ENCODE results near the gene IFT172. TPM values are rescaled to one million over a fixed set of nuclear protein-coding genes. Genes with fewer than 3 reads are reported as not detected.

The IFT172 gene
- total and polyA plus RNA-seq, 2 donors (not counting 3 experiments of a cell fraction or from before 2014, with no cell fraction given) = 29.4 to 34.1 TPM

GRCh38 chr2:27398962-27399361 lies 90.6 kb downstream of the IFT172 start:
- CTCF ChIA-PET = interaction anchor here (1.5 kb wide), 1 partner anchor 9 kb away, joined by 4 read pairs; no protein-coding TSS in a partner anchor
- no TSS peak for BruUV-seq (replicated peaks)
- FAIRE-seq = no peak
- TF ChIP-seq CTCF (IDR thresholded peaks at IDR 0.05; ENCODE audit: extremely low read depth in 1 of 2, insufficient read depth in 1 of 2, low read depth in 1 of 2, low read length in 2 of 2) (no peak), MAX (IDR thresholded peaks at IDR 0.05; ENCODE audit: insufficient read depth, insufficient read length) (no peak), MYC (IDR thresholded peaks at IDR 0.05; ENCODE audit: low read depth, low read length) (no peak), FOS (IDR thresholded peaks at IDR 0.05; ENCODE audit: borderline replicate concordance, insufficient read depth, low read length) (no peak), GATA2 (IDR thresholded peaks at IDR 0.05; ENCODE audit: insufficient read depth, insufficient read length, low read depth, low read length) (no peak), POLR2A (IDR thresholded peaks at IDR 0.05; ENCODE audit: low read depth, low read length) (no peak), JUN (IDR thresholded peaks at IDR 0.05; ENCODE audit: borderline replicate concordance, insufficient read depth, insufficient read length, low read depth) (no peak), POLR2AphosphoS5 (IDR thresholded peaks at IDR 0.05; ENCODE audit: insufficient read depth, low read depth, low read length) (no peak), EZH2 (IDR thresholded peaks at IDR 0.05; ENCODE audit: borderline replicate concordance, low read depth, low read length, severe bottlenecking) (no peak)
- DNase-seq (ENCODE audit: low read depth, low spot score) = no peak
- Histone ChIP-seq H3K4me3 (replicated peaks in 1 of 3; ENCODE audit: insufficient read depth in 1 of 3, low read depth in 1 of 3, low read length in 3 of 3) (no peak overlapping the region), H3K4me1 (ENCODE audit: control insufficient read depth, extremely low read depth, insufficient read depth, low read length) (no peaks in the 10 kb centered on the region), H3K9ac (replicated peaks; ENCODE audit: extremely low read depth, insufficient read depth, low read length) (no peak overlapping the region), H3K9me1 (replicated peaks; ENCODE audit: control insufficient read depth, extremely low read depth, insufficient read depth, low read length) (no peaks in the 10 kb centered on the region), H3K4me2 (ENCODE audit: insufficient read depth, low read length) (no peak overlapping the region), H4K20me1 (replicated peaks; ENCODE audit: control insufficient read depth, extremely low read depth, insufficient read depth, low read length) (peaks cover 8% of the 10 kb centered on the region), H3K36me3 (ENCODE audit: control insufficient read depth in 2 of 2, extremely low read depth in 1 of 2, insufficient read depth in 2 of 2, low read length in 2 of 2) (peaks cover 0 to 4% of the 10 kb centered on the region in 2 experiments), H3K27me3 (ENCODE audit: control insufficient read depth in 2 of 2, insufficient read depth in 2 of 2, low read length in 2 of 2) (no peaks in the 10 kb centered on the region), H3K79me2 (ENCODE audit: control insufficient read depth, insufficient read depth, low read length) (peaks cover 97% of the 10 kb centered on the region), H3K27ac (ENCODE audit: insufficient read depth, low read depth, low read length) (no peak overlapping the region), H3K9me3 (replicated peaks; ENCODE audit: control insufficient read depth, insufficient read depth, low read length) (no peaks in the 10 kb centered on the region), H2AFZ (ENCODE audit: low read depth, low read length) (no peak overlapping the region)
- dilution Hi-C loops (cut with MboI; ENCODE audit: extremely low pct_ligation_motif_present, low sequenced_read_pairs) (no loop called here), intact Hi-C loops (cut with micrococcal nuclease) (no loop called here)
- POLR2A ChIA-PET = no interaction called here

Small RNA genes lying within 50 kb of the gene (small RNA-seq; reads per million reads assigned to genes)
- gene RNU6-986P (ENCODE audit: insufficient read depth, insufficient read length, low read depth, low replicate concordance) = not detected

Other genes starting within 250 kb of the IFT172 start
- gene SLC30A3, start 226.7 kb downstream of the IFT172 start, total RNA-seq = 9.2 and 16.7 TPM in 2 replicates
- gene SLC30A3, start 226.7 kb downstream of the IFT172 start, polyA plus RNA-seq = 63.9 and 79.9 TPM in 2 replicates
- gene DNAJC5G, start 214.3 kb downstream of the IFT172 start, total RNA-seq = 0.16 and 0.77 TPM in 2 replicates
- gene DNAJC5G, start 214.3 kb downstream of the IFT172 start, polyA plus RNA-seq = 1.4 and 1.7 TPM in 2 replicates
- 0.42 and 0.51 TPM in 2 replicates for gene TRIM54, start 207.3 kb downstream of the IFT172 start, total RNA-seq
- gene TRIM54, start 207.3 kb downstream of the IFT172 start, polyA plus RNA-seq = 1.6 and 1.7 TPM in 2 replicates
- gene UCN, start 181.3 kb downstream of the IFT172 start, total RNA-seq = 0.75 TPM in 1 of 2 replicates, not detected in the other
- 1.2 and 1.6 TPM in 2 replicates for gene UCN, start 181.3 kb downstream of the IFT172 start, polyA plus RNA-seq
- 66.5 and 74.7 TPM in 2 replicates for gene MPV17, start 166.6 kb downstream of the IFT172 start, total RNA-seq
- gene MPV17, start 166.6 kb downstream of the IFT172 start, polyA plus RNA-seq = 260 and 267 TPM in 2 replicates
- 57.4 and 63.2 TPM in 2 replicates for gene GTF3C2, start 133.0 kb downstream of the IFT172 start, total RNA-seq
- gene GTF3C2, start 133.0 kb downstream of the IFT172 start, polyA plus RNA-seq = 59.7 and 68.3 TPM in 2 replicates
- gene EIF2B4, start 119.4 kb downstream of the IFT172 start, total RNA-seq = 43.7 and 48.9 TPM in 2 replicates
- gene EIF2B4, start 119.4 kb downstream of the IFT172 start, polyA plus RNA-seq = 63.2 and 66.5 TPM in 2 replicates
- gene SNX17, start 119.1 kb downstream of the IFT172 start, total RNA-seq = 86.5 and 103 TPM in 2 replicates
- gene SNX17, start 119.1 kb downstream of the IFT172 start, polyA plus RNA-seq = 127 and 130 TPM in 2 replicates
- 19.0 and 20.7 TPM in 2 replicates for gene ZNF513, start 109.0 kb downstream of the IFT172 start, total RNA-seq
- gene ZNF513, start 109.0 kb downstream of the IFT172 start, polyA plus RNA-seq = 30.6 and 43.2 TPM in 2 replicates
- 131 and 135 TPM in 2 replicates for gene PPM1G, start 80.2 kb downstream of the IFT172 start, total RNA-seq
- gene PPM1G, start 80.2 kb downstream of the IFT172 start, polyA plus RNA-seq = 38.3 and 48.1 TPM in 2 replicates
- gene NRBP1, start 61.1 kb downstream of the IFT172 start, total RNA-seq = 118 and 130 TPM in 2 replicates
- 169 and 190 TPM in 2 replicates for gene NRBP1, start 61.1 kb downstream of the IFT172 start, polyA plus RNA-seq
- gene KRTCAP3, start 47.4 kb downstream of the IFT172 start, total RNA-seq = 4.0 and 4.6 TPM in 2 replicates
- gene KRTCAP3, start 47.4 kb downstream of the IFT172 start, polyA plus RNA-seq = 2.1 and 2.2 TPM in 2 replicates
- gene FNDC4, start 5.5 kb upstream of the IFT172 start, total RNA-seq = 15.5 and 20.0 TPM in 2 replicates
- 19.0 and 22.3 TPM in 2 replicates for gene FNDC4, start 5.5 kb upstream of the IFT172 start, polyA plus RNA-seq
- gene GCKR, start 7.1 kb upstream of the IFT172 start, total RNA-seq = 0.27 and 1.2 TPM in 2 replicates
- gene GCKR, start 7.1 kb upstream of the IFT172 start, polyA plus RNA-seq = 0.33 and 0.52 TPM in 2 replicates
- 28.0 and 37.0 TPM in 2 replicates for gene ZNF512, start 93.3 kb upstream of the IFT172 start, total RNA-seq
- gene ZNF512, start 93.3 kb upstream of the IFT172 start, polyA plus RNA-seq = 13.1 and 17.8 TPM in 2 replicates
- 1.7 and 3.3 TPM in 2 replicates for gene CCDC121, start 139.3 kb upstream of the IFT172 start, total RNA-seq
- gene CCDC121, start 139.3 kb upstream of the IFT172 start, polyA plus RNA-seq = 0.92 and 1.2 TPM in 2 replicates
- 41.5 and 45.5 TPM in 2 replicates for gene GPN1, start 139.3 kb upstream of the IFT172 start, total RNA-seq
- gene GPN1, start 139.3 kb upstream of the IFT172 start, polyA plus RNA-seq = 33.2 and 35.4 TPM in 2 replicates
- gene SUPT7L, start 173.9 kb upstream of the IFT172 start, total RNA-seq = 30.2 and 30.3 TPM in 2 replicates
- 39.3 and 44.5 TPM in 2 replicates for gene SUPT7L, start 173.9 kb upstream of the IFT172 start, polyA plus RNA-seq
- gene SLC4A1AP, start 174.1 kb upstream of the IFT172 start, total RNA-seq = 26.2 and 28.4 TPM in 2 replicates
- 9.1 and 9.5 TPM in 2 replicates for gene SLC4A1AP, start 174.1 kb upstream of the IFT172 start, polyA plus RNA-seq